Activated CD4-positive, CD25-positive, alpha-beta regulatory T cell (primary cell): ENCODE data around the gene REEP6.
"Not testable (repeated sequence)": the region's sequence is repeated elsewhere in the genome, so short reads cannot be mapped to it uniquely, and the experiment has no call there.

Experiments used
- DNase-seq, 4 experiments: peaks; one replicate each; lab custom pipeline; 2025; lab: John Stamatoyannopoulos, UW

Gene REEP6

DNA sequence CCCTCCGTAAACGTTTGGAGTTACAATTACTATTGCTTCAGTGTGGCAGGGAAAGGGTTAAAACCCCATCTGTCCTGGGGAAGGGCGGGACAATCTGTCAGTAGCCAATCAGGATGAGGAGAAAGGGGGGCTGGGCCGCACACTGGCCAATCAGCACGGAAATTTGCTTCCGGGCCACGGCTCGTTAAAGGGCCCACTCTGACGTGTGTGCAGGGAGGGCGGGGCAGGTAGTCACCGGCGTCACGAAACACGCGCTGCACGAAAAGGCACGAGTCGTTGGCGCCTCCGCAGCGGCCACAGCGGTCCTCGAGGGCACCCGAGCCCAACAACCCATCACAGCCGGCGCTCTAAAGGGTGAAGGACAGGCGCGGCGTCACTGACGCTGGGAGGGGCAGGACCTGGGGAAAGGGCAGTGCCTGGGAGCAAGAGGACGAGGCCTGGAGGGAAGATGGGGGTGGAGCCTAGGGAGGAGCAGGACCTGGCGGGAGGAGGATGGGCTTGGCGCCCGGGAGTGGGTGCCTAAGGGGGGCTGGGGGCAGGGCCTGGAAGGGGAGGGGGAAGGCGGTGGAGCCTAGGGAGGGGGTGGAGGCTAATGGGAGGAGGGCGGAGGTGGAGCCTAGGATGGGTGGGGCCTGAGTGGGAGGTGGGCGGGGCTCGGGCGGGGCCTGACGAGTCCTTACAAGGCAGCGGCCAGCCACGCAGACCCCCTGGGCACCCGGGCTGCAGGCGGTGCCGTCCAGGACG lies 17.0 kb downstream of the REEP6 start:
- DNase-seq: peak; percentile 71 to 83 (median 78)

DNA sequence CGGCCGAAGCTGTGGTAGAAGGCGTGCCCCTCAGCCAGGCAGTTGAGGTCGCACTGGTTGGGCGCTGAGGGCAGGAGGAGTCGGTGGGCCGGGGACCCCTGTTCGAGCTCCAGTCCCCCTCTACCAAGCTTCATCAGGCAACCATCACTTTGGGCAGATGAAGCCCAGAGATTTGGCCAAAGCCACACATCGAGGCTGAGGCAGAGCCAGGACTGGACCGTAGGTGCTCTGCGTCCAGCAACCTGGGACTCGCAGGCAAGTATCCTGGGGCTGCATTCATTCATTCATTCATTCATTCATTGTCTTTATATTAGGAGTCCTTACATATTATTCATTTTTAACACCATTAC lies 17.5 kb downstream of the REEP6 start:
- DNase-seq: no peak

DNA sequence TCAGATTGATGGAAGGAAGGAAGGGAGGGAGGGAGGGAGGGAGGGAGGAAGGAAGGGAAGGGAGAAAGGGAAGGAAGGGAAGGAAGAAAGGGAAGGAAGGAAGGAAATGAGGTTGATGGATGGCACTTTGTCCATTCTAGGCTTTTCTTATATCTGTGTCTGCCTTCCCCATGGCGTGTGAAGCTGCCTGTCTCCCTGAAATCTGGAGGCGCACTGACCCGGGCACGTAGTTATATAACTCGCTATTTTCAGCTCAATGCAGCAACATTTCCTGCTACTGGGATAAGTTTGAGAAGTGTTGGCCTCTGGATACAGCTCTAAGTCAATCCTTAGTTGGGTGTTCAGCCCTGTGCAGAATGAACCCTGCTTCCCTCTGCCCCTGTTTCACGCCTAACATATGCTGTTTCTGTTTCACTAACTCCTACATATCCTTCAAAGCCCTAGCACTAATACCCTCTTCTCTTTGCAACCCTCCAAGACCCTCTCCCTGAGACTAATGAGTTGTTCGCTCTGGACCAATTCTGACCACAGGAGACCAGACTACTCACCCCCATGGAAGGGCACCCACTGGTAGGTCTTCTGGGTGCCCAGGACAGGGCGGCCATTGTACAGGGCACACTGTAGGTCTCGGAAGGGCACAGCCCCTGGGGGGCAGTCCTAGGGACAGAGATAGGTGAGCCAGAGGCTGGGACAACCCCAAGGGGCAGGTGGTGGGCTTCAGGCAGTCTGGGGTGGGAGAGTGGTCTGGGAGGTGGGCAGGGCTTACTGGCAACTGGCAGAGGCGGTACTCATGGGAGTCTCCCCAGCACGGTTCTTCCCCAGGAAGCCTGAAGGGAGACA lies 18.8 kb downstream of the REEP6 start:
- DNase-seq: no peak

DNA sequence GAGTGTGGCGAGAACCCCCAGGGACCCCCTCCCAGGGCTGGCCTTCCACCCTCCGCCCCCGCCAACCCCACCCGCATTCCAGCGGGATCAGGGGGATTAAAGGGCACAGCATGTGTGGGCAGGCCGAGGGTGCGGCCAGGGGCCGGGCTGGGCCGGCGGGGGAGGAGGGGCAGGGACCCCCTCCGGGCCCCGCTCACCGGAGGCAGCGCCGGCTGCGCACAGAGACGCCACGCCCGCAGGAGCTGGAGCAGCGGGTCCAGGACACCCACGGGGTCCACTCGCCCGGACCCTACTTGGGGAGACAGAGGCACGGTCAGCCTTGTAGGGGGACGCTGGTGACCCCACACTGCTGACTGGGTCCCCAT lies 19.4 kb downstream of the REEP6 start:
- no peak for DNase-seq

DNA sequence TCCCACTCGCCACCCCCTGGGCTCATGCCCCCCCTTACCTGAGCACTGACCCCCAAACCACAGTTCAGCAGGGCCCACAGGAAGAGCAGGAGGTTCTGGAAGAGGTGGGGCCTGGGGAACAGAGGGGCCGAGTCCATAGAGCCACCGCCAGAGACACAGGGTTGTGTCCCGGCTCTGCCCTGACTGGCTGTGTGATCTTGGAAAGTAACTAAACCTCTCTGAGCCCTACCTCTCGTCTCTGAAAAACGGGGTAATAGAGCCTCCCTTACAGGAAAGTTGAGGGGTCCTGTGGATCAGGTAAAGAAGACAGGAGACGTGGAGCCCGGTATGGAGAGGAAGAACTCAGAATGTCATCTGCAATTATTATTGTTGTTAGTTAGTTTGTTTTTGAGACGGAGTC lies 19.8 kb downstream of the REEP6 start:
- DNase-seq: no peak

DNA sequence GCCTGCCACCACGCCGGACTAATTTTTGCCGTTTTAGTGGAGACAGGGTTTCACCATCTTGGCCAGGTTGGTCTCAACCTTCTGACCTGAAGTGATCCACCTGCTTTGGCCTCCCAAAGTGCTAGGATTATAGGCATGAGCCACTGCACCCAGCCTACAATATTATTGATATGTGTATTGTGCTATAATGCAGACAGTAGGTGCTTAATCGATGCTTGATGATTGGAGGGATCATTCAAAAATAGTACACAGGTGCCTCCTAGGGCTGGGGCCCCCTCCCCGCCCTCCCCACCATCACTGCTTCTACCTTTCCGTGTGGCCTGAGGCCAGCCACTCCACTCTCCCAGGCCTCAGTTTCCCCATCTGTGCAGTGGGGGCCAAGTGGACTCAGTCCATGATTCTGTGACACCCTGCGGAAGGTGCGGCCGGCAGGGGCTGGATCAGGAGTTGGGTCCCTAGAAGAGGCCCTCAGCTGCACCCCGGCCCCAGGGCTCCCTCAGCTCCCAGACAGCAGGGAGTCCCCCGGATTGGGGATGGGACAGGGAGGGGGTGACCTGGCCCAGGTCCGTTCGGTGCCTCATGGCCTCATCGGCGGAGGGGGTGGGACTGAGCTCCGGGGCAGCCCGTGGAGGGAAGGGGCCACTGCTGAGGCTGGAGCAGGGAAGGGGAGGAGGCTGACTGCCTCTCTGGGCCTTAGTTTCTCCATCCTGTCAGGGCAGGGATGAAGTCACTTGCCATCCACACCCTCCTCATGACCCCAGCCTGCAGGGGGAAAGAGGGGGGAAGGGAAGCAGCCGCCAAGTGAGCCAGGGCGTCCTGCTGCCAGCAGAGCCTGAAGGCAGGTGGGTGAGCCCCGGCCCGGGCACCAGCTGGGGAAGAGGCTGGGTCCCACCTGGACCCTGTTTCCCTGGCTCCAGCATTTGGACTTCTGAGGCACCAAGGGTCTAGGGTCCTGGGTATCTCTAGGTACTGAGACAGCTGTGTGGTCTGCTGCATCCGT lies 20.6 kb downstream of the REEP6 start:
- DNase-seq: no peak

DNA sequence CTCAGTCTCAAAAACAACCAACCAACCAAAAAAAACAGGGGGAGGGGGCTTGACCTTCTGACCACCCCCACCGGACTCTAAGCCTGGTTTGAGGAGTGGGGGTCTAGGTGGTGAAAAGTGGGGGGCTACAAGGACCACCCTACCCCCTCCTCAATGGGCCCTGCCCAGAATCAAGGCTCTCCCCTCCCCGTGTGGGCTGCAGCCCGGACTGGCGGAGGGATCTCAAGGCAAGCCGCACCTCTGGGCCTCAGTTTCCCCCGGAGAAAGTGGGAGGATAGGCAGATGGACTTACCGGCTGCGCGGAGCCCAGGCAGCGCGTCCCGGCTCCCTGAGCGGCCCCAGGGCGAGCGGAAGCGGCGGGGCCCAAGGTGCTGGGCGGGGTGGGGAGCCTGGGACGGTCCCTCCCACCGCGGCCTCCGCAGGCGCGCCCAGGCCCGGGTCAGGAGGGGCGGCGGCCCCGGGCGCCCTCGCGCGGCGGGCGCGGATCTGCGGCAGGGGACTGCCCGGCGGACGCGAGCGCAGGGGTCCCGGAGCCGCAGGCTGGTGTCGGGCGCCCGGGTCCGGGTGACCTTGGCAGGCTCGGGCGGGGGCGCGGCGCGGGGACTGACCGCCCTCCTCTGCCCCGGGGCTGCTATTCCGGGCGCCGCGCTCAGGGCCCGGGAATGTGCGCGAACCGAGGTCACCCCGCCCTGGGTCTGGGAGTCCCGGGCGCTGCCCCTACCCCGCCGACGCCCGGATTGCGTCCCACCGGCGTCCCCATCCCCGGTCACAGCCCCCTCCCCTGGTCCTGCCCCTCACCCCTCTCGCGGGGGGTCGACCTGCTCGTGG lies 21.9 kb downstream of the REEP6 start, which contains the start of gene ADAMTSL5:
Gene ADAMTSL5 (minus strand): TSS at position 349 of the 828 bp plus-strand sequence. CDS start 2,076 bp downstream, outside the sequence.
- DNase-seq: peak; percentile 46 to 59 (median 52)

DNA sequence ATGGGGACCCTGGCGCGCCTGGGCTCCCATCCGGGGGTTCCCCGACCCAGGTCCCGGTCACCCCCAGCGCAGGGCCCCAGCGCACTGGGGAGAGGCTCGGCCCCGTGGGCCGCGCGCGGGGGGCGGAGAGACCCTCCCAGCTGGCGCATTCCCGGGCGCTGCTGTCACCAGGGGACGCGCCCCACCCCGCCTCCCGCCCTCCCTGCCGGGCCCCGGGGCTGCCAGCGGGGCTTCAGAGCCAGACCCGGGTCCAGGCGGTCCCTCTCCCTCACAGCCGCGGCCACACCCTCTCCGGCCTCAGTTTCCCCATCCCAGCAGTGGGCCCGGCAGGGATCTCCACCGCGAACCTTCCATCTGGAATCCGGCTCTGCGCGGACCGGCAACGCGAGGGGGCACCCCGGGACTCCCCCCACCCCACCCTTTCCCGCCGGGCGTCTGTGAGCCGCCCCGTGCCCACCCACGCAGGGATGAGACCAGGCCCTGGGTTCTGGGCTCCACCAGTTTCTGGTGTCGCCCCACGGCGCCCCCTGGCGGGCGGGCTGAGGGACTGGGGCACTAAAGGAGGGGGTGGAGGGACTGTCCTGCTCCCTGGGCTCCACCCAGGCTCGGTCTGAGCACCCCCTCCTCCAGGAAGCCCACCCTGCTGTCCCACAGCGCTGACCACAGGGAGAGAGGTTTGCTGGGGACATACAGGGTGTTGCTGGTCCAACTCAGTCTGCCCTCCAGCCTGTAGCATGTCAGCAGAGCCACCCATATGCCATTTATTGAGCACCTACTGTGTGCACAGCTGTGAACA lies 22.7 kb downstream of the REEP6 start:
- DNase-seq: peak; percentile 56 to 69 (median 56)

DNA sequence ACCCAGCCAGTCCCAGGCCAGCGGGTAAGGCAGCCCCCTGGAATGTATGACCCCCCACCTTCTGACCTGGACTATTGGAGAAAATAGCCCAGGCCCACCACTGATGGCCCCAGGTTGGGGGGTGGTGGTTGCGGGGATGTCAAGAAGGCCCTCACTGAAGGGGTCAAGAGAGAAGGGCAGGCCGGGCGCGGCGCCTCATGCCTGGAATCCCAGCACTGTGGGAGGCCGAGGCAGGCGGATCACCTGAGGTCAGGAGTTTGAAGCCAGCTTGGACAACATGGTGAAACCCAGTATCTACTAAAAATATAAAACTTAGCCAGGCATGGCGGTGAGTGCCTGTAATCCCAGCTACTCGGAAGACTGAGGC lies 23.3 kb downstream of the REEP6 start:
- DNase-seq: no peak

DNA sequence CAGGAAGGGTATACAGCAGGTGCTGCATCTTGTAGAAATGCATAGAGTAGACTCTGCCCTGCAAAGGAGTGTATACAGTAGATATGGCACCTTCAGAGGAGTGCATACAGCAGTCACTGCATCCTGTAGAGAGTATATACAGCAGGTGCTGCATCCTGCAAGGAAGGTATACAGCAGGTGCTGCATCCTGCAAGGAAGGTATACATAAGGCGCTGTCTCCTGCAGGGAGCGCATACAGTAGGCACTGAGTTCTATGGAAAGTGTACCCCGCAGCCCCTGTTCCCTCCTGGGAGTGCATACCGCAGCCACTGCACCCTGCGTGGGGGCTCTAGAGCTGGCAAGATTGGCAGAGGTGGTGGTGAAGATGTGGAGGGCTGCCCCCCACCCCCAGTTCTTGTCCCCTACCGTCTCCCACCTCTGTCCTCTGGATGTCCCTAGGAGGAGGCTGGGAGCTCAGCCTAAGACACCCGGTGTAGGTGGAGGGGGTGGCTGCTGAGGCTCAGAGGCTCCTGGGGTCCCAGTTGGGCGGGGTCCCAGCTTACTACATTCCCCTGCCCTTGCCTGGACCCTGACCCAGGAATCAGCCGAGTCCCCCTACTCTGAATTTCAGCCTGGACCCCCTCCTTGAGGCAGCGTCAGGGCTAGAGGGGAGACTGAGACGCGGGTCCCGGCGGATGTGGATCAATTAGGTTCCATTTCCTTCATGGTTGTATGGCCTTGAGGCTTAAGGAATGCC lies 24.2 kb downstream of the REEP6 start:
- no peak for DNase-seq

DNA sequence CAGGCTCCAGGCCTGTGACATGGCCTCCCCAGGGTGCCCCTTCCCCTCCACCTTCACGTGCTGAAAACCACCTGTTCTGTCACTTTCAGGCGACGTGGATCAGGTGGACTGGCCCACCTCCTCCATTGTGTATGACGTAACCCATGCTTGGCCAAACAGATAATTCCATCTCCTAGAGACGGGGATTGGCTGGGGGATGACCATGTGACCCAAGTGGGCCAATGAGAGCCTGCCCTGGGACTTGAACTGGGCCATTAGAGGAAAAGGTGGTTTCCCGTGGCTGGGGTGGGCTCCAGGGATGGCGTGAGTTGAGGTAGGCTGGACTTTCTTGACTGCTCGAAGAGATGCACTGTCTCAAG lies 25.4 kb downstream of the REEP6 start:
- no peak for DNase-seq

DNA sequence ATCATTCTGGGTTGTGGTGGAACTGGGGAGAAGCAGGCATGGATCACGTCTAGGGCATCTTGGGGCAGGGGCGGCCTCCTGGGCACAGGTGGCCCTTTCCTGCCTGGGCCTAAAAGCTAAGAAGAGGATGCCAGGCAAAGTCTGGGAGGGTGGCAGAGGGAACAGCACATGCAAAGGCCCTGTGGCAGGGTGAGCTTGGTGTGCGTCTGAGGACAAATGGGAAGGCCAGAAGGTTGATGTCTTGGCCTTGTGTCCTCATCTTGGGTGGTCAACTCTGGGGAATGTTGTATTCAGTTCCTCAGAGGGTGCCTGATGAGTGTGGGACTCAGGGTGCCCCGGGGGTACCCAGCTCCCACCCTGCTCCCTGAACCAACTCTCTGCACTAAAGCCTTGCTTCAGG lies 27.5 kb downstream of the REEP6 start:
- DNase-seq: no peak

DNA sequence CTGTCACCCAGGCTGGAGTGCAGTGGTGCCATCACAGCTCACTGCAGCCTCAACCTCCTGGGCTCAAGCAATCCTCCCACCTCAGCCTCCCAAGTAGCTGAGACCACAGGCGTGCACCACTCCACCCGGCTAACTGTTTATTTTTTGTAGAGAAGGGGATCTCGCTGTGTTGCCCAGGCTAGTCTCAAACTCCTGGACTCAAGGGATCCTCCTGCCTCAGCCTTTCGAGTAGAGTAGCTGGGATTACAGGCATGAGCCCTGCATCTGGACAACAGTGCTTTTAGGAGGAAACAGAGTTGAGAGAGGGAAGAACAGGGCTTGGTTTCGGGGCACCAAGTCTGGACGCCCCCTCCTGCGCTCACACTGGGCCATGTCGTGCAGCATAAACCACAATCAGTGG lies 28.8 kb downstream of the REEP6 start:
- DNase-seq: not testable (repeated sequence)

DNA sequence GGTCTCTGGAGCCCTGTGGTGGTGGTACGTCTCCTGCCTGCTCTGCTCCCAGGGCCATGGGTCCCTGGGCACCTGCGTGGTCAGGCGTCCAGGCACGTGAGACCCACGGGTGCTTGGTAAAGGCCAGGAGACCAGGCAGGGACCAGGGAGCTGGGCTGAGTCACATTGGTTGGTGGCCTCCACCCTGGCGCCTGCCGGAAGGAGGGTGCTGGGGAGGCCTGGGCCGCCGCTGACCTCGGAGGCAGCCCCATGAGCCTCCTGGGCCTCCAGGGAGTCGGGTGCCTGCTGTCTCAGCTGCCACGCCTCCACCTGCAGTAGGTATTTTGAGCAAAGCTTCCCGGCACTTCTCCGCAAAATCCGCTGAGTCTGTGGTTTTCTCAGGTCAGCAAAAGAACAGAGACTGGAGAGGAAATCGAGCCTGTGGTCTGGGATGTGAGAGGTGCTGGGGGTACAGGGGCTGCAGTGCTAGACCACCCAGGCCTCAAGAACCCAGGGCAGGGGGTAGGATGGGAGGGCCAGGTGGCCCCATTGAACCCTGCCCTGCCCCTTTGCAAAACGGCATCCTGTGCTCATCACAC lies 29.3 kb downstream of the REEP6 start:
- DNase-seq: no peak

DNA sequence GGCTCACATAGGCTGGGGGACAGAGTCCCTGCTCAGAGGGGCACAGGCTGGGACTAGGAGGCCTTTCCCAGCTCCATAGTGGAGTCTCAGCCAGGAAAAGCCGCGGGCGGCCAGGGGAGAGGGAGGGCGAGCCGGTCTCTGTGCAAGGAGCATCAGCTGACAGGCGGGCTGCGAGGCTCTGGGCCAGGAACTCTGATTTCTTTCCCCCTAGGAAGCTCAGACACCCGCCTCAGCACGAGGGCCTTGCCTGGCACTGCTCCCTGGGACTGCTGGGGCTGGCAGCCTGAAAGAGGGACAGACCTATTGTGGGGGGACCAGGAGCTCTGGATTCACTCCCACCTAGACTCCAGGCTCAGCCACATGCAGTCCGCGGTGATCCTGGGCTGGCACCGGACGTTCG lies 30.7 kb downstream of the REEP6 start:
- DNase-seq: no peak

DNA sequence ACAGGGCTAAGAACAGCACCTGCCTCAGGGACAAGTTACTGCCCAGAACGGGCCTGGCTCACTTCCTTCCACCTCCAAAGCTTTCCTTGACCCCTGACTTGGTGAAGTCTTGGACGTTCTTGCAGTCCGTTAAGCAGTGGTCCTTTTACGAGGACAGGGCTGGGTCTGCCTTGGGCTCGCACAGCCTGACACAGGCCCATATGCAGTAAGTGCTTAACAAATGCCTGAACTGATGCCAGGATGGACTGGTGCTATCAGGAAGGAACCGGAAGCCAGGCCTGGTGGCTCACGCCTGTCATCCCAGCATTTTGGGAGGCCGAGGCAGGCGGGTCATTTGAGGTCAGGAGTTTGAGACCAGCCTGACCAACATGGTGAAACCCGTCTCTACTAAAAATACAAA lies 31.1 kb downstream of the REEP6 start:
- DNase-seq: no peak

DNA sequence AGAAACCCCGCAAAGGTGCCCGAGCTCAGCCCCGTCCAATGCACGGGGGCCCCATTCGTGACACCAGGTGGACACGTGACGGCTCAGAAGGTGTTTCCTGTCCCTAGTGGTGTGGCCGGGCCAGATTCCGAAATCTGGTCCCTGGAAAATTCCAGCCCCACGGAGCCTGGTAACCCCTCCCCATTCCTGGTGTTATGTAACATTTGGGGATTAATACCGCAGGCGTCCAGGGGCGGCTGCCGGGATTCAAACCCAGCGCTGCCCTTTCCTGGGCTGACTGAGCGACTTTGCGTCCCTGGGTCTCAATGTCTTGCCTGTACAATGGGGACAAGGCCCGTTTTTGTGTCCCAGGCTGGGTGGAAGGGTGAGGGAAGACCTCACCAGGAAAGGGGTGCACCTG lies 31.9 kb downstream of the REEP6 start:
- no peak for DNase-seq

DNA sequence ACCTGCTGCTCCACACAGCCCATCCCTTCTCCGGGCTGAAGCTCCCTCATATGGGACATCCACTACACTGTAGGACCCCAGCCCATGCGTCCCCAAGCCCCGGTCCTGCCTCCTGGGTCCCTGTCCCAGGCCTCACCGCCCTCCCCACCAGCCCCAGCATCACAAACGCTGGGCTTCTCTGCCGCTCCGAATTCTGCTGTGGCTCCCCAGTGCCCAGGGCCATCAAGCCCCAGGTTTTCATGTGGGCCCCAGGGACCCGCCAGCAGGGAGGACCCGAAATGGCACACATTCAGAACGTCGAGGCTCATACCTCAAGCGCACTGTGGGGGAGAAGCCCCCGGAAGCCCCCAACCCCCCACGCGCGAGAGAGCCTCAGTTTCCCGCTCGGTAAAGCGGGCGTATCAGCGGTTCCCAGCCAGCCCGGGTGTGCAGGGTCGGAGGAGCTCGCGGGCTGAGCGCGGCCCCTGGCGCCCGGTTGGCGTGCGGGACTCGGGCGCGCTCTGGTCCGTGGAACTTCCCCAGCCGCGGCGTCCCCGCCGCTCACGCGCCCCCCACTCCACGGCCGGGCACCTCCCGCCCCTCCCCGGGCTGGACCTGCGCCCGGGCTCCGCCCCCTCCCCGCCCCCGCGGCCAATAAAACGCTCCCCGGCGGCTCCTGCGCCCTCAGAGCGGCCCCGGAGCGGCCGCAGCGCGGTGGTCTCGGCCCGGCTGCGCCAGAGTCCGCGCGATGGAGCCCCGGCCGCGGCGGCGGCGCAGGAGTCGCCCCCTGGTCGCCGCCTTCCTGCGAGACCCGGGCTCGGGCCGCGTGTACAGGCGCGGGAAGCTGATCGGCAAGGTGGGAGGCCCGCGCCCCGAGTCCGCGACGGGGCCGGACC lies 32.7 kb downstream of the REEP6 start, which contains the start of gene PLK5:
Gene PLK5 (plus strand): TSS at position 666 of the 875 bp plus-strand sequence. CDS start 2,920 bp downstream, outside the sequence.
- no peak for DNase-seq
